ENCODE results near the gene HHIPL2. TPM values are rescaled to one million over a fixed set of nuclear protein-coding genes. Genes with fewer than 3 reads are reported as not detected.

Gene HHIPL2
- total RNA-seq, 2 donors from 2014 or later = 0.27 to 0.39 TPM

- Mint-ChIP-seq H3K27me3 (no peaks in the 10 kb centered on the region), H3K36me3 (ENCODE audit: low read depth) (peaks cover 5% of the 10 kb centered on the region), H3K4me1 (peaks cover 2% of the 10 kb centered on the region), H3K27ac (no peak overlapping the region), H3K4me3 (no peak overlapping the region)
- no peak for DNase-seq
- no peak for ATAC-seq
- no peaks in the 10 kb centered on the region for H3K9me3 ChIP-seq (ENCODE audit: control insufficient read depth, low read length, poor library complexity, severe bottlenecking)
Measured at GRCh38 chr1:222557148-222557547, 9.2 kb upstream of the HHIPL2 start.

GRCh38 chr1:222555992-222556615 is 8.2 kb upstream of the HHIPL2 start:
- H3K27ac Mint-ChIP-seq = no peak overlapping the region
- H3K36me3 Mint-ChIP-seq (ENCODE audit: low read depth) = peaks cover 3% of the 10 kb centered on the region

GRCh38 chr1:222554177-222554576 is 6.3 kb upstream of the HHIPL2 start:
- H3K36me3 Mint-ChIP-seq (ENCODE audit: low read depth) = peaks cover 3% of the 10 kb centered on the region
- no peaks in the 10 kb centered on the region for H3K27me3 Mint-ChIP-seq
- no peak overlapping the region for H3K27ac Mint-ChIP-seq
- H3K9me3 ChIP-seq (ENCODE audit: control insufficient read depth, low read length, poor library complexity, severe bottlenecking) = no peaks in the 10 kb centered on the region
- no peak for DNase-seq
- no peak for ATAC-seq
- H3K4me1 Mint-ChIP-seq = no peaks in the 10 kb centered on the region
- no peak overlapping the region for H3K4me3 Mint-ChIP-seq

More at GRCh38 chr1:222555992-222556615, 8.2 kb upstream of the HHIPL2 start:
- H3K9me3 ChIP-seq (ENCODE audit: control insufficient read depth, low read length, poor library complexity, severe bottlenecking) = no peaks in the 10 kb centered on the region
- no peak overlapping the region for H3K4me3 Mint-ChIP-seq
- no peak for DNase-seq
- no peak for ATAC-seq
- H3K27me3 Mint-ChIP-seq = no peaks in the 10 kb centered on the region
- no peaks in the 10 kb centered on the region for H3K4me1 Mint-ChIP-seq

GRCh38 chr1:222552882-222553281 is 5.0 kb upstream of the HHIPL2 start:
- no peaks in the 10 kb centered on the region for H3K27me3 Mint-ChIP-seq
- H3K9me3 ChIP-seq (ENCODE audit: control insufficient read depth, low read length, poor library complexity, severe bottlenecking) = no peaks in the 10 kb centered on the region
- no peak for ATAC-seq
- no peak overlapping the region for H3K27ac Mint-ChIP-seq
- no peak overlapping the region for H3K4me3 Mint-ChIP-seq
- no peak for DNase-seq
- no peaks in the 10 kb centered on the region for H3K4me1 Mint-ChIP-seq
- H3K36me3 Mint-ChIP-seq (ENCODE audit: low read depth) = peaks cover 3% of the 10 kb centered on the region

GRCh38 chr1:222547260-222547614 is 667 bp downstream of the HHIPL2 start:
- Mint-ChIP-seq H3K4me1 (no peaks in the 10 kb centered on the region), H3K27me3 (peaks cover 25% of the 10 kb centered on the region), H3K36me3 (ENCODE audit: low read depth) (no peaks in the 10 kb centered on the region), H3K4me3 (no peak overlapping the region), H3K27ac (no peak overlapping the region)
- ATAC-seq (no peak), DNase-seq (no peak)
- H3K9me3 ChIP-seq (ENCODE audit: control insufficient read depth, low read length, poor library complexity, severe bottlenecking) = no peaks in the 10 kb centered on the region

GRCh38 chr1:222546548-222547259 is 1.2 kb downstream of the HHIPL2 start:
- no peak for ATAC-seq
- Mint-ChIP-seq H3K4me1 (no peaks in the 10 kb centered on the region), H3K4me3 (no peak overlapping the region), H3K27ac (no peak overlapping the region), H3K27me3 (peaks cover 25% of the 10 kb centered on the region), H3K36me3 (ENCODE audit: low read depth) (no peaks in the 10 kb centered on the region)
- no peak for DNase-seq
- H3K9me3 ChIP-seq (ENCODE audit: control insufficient read depth, low read length, poor library complexity, severe bottlenecking) = no peaks in the 10 kb centered on the region

GRCh38 chr1:222546091-222546490 is 1.8 kb downstream of the HHIPL2 start:
- no peaks in the 10 kb centered on the region for H3K36me3 Mint-ChIP-seq (ENCODE audit: low read depth)
- H3K9me3 ChIP-seq (ENCODE audit: control insufficient read depth, low read length, poor library complexity, severe bottlenecking) = no peaks in the 10 kb centered on the region
- no peak overlapping the region for H3K4me3 Mint-ChIP-seq
- ATAC-seq (no peak), DNase-seq (no peak)
- no peaks in the 10 kb centered on the region for H3K4me1 Mint-ChIP-seq
- H3K27me3 Mint-ChIP-seq = peaks cover 25% of the 10 kb centered on the region
- H3K27ac Mint-ChIP-seq = no peak overlapping the region

GRCh38 chr1:222543817-222544216 is 4.1 kb downstream of the HHIPL2 start:
- no peak overlapping the region for H3K4me3 Mint-ChIP-seq
- H3K36me3 Mint-ChIP-seq (ENCODE audit: low read depth) = peaks cover 2% of the 10 kb centered on the region
- H3K9me3 ChIP-seq (ENCODE audit: control insufficient read depth, low read length, poor library complexity, severe bottlenecking) = no peaks in the 10 kb centered on the region
- DNase-seq (no peak), ATAC-seq (no peak)
- H3K27me3 Mint-ChIP-seq = peaks cover 25% of the 10 kb centered on the region
- H3K27ac Mint-ChIP-seq = no peak overlapping the region
- H3K4me1 Mint-ChIP-seq = no peaks in the 10 kb centered on the region

GRCh38 chr1:222540598-222540995 is 7.3 kb downstream of the HHIPL2 start:
- H3K27me3 Mint-ChIP-seq = peaks cover 15% of the 10 kb centered on the region
- H3K4me1 Mint-ChIP-seq = no peaks in the 10 kb centered on the region
- ATAC-seq = no peak

GRCh38 chr1:222539951-222540597 is 7.8 kb downstream of the HHIPL2 start:
- H3K36me3 Mint-ChIP-seq (ENCODE audit: low read depth) = peaks cover 2% of the 10 kb centered on the region
- H3K27ac Mint-ChIP-seq = no peak overlapping the region
- H3K27me3 Mint-ChIP-seq = peaks cover 12% of the 10 kb centered on the region
- no peak overlapping the region for H3K4me3 Mint-ChIP-seq
- H3K4me1 Mint-ChIP-seq = no peaks in the 10 kb centered on the region
- no peak for DNase-seq
- H3K9me3 ChIP-seq (ENCODE audit: control insufficient read depth, low read length, poor library complexity, severe bottlenecking) = no peaks in the 10 kb centered on the region
- ATAC-seq = no peak

More at GRCh38 chr1:222540598-222540995, 7.3 kb downstream of the HHIPL2 start:
- Mint-ChIP-seq H3K4me3 (no peak overlapping the region), H3K27ac (no peak overlapping the region), H3K36me3 (ENCODE audit: low read depth) (peaks cover 2% of the 10 kb centered on the region)
- no peaks in the 10 kb centered on the region for H3K9me3 ChIP-seq (ENCODE audit: control insufficient read depth, low read length, poor library complexity, severe bottlenecking)
- no peak for DNase-seq

GRCh38 chr1:222535455-222535854 is 12.4 kb downstream of the HHIPL2 start:
- Mint-ChIP-seq H3K4me3 (no peak overlapping the region), H3K27ac (no peak overlapping the region), H3K36me3 (ENCODE audit: low read depth) (peaks cover 2% of the 10 kb centered on the region), H3K4me1 (no peaks in the 10 kb centered on the region), H3K27me3 (peaks cover 9% of the 10 kb centered on the region)
- ATAC-seq = no peak
- H3K9me3 ChIP-seq (ENCODE audit: control insufficient read depth, low read length, poor library complexity, severe bottlenecking) = no peaks in the 10 kb centered on the region
- no peak for DNase-seq

- ATAC-seq (no peak), DNase-seq (no peak)
- Mint-ChIP-seq H3K4me3 (no peak overlapping the region), H3K36me3 (ENCODE audit: low read depth) (no peaks in the 10 kb centered on the region), H3K27me3 (peaks cover 23% of the 10 kb centered on the region), H3K27ac (no peak overlapping the region), H3K4me1 (no peaks in the 10 kb centered on the region)
- no peaks in the 10 kb centered on the region for H3K9me3 ChIP-seq (ENCODE audit: control insufficient read depth, low read length, poor library complexity, severe bottlenecking)
Measured at GRCh38 chr1:222530852-222531251, 17.1 kb downstream of the HHIPL2 start.

GRCh38 chr1:222529916-222530315 is 18.0 kb downstream of the HHIPL2 start:
- no peaks in the 10 kb centered on the region for H3K9me3 ChIP-seq (ENCODE audit: control insufficient read depth, low read length, poor library complexity, severe bottlenecking)
- peaks cover 26% of the 10 kb centered on the region for H3K27me3 Mint-ChIP-seq
- no peak overlapping the region for H3K27ac Mint-ChIP-seq
- ATAC-seq (no peak), DNase-seq (no peak)
- H3K4me1 Mint-ChIP-seq = no peaks in the 10 kb centered on the region
- H3K4me3 Mint-ChIP-seq = no peak overlapping the region
- no peaks in the 10 kb centered on the region for H3K36me3 Mint-ChIP-seq (ENCODE audit: low read depth)
